ENCODE data around the gene THAP10. TPM values are rescaled to one million over a fixed set of nuclear protein-coding genes. Genes with fewer than 3 reads are reported as not detected.

THAP10 gene
- total RNA-seq, 1 experiment from 2014 or later: 6.8 TPM

DNA sequence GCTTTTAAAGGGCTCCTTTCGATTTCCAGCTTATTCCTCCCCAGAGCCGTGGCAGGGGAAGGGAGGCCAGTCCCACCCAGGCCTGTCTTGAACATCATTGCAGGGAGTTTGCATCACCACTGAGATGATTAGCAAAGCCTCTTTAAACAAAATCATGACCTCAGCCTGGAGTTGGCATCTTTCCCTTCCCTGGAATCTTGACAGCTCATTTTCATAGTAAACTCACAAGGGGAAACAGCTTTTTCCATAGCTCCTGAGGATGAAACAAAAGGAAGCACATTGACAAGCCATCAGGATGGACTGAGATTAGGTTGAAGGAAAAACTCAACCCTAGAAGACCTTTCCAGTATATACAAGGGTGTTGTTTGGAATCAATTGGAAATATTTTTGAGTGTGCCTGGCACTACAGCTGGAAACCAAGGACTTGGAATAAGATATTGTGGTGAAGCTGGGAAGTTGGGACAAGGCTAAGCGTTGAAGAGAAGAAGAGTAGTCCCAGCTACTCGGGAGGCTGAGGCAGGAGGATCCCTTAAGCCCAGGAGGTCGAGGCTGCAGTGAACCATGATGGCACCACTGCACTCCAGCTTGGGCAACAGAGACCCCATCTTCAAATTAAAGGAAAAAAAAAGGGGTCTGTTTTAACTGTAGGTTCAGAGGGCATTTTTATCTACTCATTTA lies 35.2 kb downstream of the THAP10 start:
- DNase-seq (ENCODE audit: low spot score): peak; percentile 11
- in situ Hi-C loops (cut with HindIII; ENCODE audit: low sequenced_read_pairs): no loop called here

GRCh38 chr15:70856177-70856883 lies 35.9 kb downstream of the THAP10 start:
- in situ Hi-C loops (cut with HindIII; ENCODE audit: low sequenced_read_pairs): no loop called here
- DNase-seq (ENCODE audit: low spot score): no peak

DNA sequence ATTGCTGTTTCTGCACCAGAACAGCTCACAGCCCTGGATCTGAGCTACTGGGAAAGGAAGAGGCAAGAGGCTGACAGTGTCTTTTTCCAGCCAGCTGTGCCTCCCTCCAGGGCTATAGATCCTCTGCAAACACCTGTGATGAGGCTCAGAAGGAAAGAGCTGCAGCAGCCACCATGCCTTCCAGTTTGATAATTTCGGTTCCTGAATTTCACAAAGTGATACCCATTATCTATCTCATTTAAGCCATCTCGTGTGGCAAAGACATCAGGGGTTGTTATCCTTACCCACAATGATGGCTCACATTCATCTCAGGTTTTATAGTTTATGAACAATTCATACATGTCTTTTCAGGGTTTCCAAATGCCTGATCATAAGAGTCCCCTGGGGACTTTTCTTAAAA lies 36.5 kb downstream of the THAP10 start:
- in situ Hi-C loops (cut with HindIII; ENCODE audit: low sequenced_read_pairs): no loop called here
- DNase-seq (ENCODE audit: low spot score): no peak

- DNase-seq (ENCODE audit: low spot score): peak; percentile 66
- in situ Hi-C loops (cut with HindIII; ENCODE audit: low sequenced_read_pairs): no loop called here
Measured at GRCh38 chr15:70854666-70854976, 37.6 kb downstream of the THAP10 start.

- peak; percentile 38 for DNase-seq (ENCODE audit: low spot score)
- in situ Hi-C loops (cut with HindIII; ENCODE audit: low sequenced_read_pairs): no loop called here
Measured at GRCh38 chr15:70853973-70854665, 38.1 kb downstream of the THAP10 start, which contains the start of gene LARP6. Gene LARP6 (minus strand): TSS chr15:70854157. CDS start chr15:70854088, 69 bp downstream.

- in situ Hi-C loops (cut with HindIII; ENCODE audit: low sequenced_read_pairs): no loop called here
- DNase-seq (ENCODE audit: low spot score): peak; percentile 53
Measured at GRCh38 chr15:70853318-70853972, 38.8 kb downstream of the THAP10 start.

DNA sequence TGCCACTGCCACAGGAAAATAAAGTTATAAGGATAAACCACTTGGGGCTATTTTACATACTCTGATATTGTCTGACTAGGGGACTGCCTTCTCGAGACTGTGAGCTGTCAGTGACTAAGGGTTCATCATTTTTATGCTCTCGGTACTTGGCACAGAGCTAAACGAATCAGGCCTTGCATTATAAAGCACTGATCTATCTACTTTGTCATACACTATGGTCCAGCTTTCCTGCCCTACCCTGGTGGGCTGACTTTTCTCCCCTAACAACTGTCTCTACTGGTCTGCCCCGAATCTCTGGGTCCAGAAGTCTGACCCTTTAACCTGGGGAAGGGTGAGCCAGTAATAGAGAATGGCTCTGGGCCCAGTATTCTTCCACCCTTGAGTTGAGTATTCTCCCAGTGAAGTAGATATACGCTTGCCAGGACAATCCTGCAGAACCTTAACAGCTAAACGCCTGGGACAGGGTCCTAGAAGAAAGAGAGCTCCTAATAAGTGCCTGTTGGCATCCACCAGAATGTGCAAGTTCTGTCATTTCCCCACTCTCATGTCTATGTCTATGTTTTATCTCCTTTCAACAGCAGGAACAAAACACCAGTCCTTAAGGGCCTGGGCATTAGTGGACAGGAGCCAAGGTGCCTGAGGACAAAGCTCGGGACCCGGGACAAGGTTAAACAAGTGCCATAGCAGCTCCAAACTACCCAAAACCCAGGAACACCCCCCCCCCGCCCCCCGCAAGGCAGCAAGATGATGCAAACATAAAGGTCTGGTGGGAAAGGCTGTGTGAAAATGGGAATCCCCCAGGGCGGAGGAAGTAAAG lies 39.5 kb downstream of the THAP10 start:
- DNase-seq (ENCODE audit: low spot score): peak; percentile 25
- in situ Hi-C loops (cut with HindIII; ENCODE audit: low sequenced_read_pairs): no loop called here

DNA sequence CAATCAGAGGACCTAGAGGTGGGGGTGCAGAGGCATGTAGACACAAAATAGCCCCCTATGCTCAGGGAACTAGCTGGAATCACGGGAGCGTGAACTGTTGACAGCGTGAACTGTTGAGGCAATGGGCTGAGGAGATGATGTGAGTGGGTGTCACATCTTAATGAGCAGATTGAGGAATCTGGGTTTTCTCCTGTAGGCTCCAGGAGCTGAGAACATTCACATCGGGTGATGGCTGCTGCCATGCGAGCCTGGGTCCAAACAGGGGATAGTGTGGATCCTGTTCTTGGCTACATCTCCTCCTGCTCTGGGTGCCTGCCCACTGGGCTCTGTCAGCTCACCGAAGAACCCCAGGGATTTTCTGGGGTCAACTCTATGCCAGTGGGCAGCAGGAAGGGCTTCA lies 40.3 kb downstream of the THAP10 start:
- in situ Hi-C loops (cut with HindIII; ENCODE audit: low sequenced_read_pairs): no loop called here
- DNase-seq (ENCODE audit: low spot score): no peak

- DNase-seq (ENCODE audit: low spot score): no peak
- in situ Hi-C loops (cut with HindIII; ENCODE audit: low sequenced_read_pairs): no loop called here
Measured at GRCh38 chr15:70845602-70846360, 46.5 kb downstream of the THAP10 start.

DNA sequence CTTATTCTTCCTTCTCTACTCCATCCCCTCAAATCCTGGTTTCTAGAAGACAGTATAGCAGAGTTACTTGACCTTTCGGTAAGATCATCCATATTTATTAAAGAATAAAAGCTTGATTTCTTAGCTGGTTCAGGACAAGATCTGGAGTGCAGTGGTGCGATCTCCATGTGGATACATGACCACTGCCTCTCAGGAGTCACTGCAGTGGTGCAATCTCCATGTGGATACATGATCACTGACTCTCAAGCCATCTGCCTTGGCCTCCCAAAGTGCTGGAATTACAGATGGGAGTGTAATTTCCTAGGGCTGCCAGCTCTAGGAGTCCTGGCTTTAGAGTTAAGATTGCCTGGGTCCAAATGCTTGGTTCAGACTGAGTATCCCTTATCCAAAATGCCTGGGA lies 54.8 kb downstream of the THAP10 start:
- no peak for DNase-seq (ENCODE audit: low spot score)
- in situ Hi-C loops (cut with HindIII; ENCODE audit: low sequenced_read_pairs): no loop called here

GRCh38 chr15:70835841-70836240 lies 56.4 kb downstream of the THAP10 start:
- DNase-seq (ENCODE audit: low spot score): no peak
- in situ Hi-C loops (cut with HindIII; ENCODE audit: low sequenced_read_pairs): no loop called here

- in situ Hi-C loops (cut with HindIII; ENCODE audit: low sequenced_read_pairs): no loop called here
- no peak for DNase-seq (ENCODE audit: low spot score)
Measured at GRCh38 chr15:70835415-70835814, 56.8 kb downstream of the THAP10 start.

- in situ Hi-C loops (cut with HindIII; ENCODE audit: low sequenced_read_pairs): no loop called here
Measured at GRCh38 chr15:70834999-70835398, 57.2 kb downstream of the THAP10 start.

DNA sequence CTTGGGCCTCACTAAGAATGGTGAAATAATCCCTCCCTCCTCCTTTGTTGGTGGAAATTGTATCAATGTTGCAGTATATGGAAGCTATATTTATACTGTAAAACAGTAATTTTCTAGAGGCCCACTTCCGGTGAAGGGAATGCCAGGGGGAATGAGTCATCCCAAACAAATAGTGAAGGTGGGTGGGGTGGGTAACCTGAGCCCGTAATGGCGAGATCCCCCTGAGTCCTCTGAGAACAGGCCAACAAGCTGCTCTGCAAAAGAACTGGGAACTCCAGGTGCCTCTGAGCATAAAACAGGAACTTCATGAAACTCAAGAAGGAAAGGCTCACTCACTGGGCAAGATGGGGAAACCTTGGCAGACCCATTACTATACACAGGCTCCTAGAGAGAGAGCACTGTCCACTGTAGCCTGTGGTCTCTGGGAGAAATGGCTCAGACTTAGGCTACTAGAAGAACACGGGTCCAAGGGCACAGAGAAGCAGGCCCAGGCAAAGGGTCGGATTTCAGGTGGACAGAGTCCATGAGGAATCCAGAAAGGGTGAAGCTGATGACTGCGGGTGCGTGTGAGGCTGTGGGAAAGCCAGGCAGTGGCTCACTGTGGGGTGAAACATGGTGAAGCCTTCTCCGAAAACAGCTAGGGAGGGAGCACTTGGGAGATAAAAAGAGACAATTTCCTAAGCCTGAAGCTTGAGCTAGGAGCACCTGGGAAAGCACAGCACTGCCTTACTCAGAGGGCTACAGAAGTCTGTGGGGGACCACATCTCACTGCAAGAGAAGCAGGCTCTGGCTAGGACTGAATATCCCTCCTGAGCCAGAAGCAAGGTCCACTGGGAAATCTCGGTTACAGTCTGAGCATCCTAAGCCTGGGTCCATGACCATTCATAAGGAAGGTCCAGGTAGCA lies 58.1 kb downstream of the THAP10 start:
- in situ Hi-C loops (cut with HindIII; ENCODE audit: low sequenced_read_pairs): no loop called here
- no peak for DNase-seq (ENCODE audit: low spot score)

More at GRCh38 chr15:70834999-70835398, 57.2 kb downstream of the THAP10 start:
- no peak for DNase-seq (ENCODE audit: low spot score)

- in situ Hi-C loops (cut with HindIII; ENCODE audit: low sequenced_read_pairs): no loop called here
- DNase-seq (ENCODE audit: low spot score): no peak
Measured at GRCh38 chr15:70833422-70833821, 58.8 kb downstream of the THAP10 start.

GRCh38 chr15:70832176-70832575 lies 60.1 kb downstream of the THAP10 start:
- in situ Hi-C loops (cut with HindIII; ENCODE audit: low sequenced_read_pairs): no loop called here
- DNase-seq (ENCODE audit: low spot score): no peak
